NCI-H2196 (cell line): ENCODE measurements around the gene MGAT3.

Experiments used
- DNase-seq: peaks from one replicate; lab custom pipeline; 2025; ENCODE audit not compliant: unreplicated experiment; lab: John Stamatoyannopoulos, UW

The MGAT3 gene

GRCh38 chr22:39448205-39449054 is 8.4 kb upstream of the MGAT3 start:
- no peak for DNase-seq

GRCh38 chr22:39449708-39450107 is 7.1 kb upstream of the MGAT3 start:
- DNase-seq: no peak

GRCh38 chr22:39450258-39450955 is 6.4 kb upstream of the MGAT3 start:
- DNase-seq: no peak

- no peak for DNase-seq
Observed at GRCh38 chr22:39452740-39453040, 4.1 kb upstream of the MGAT3 start.

GRCh38 chr22:39453765-39454378 is 2.9 kb upstream of the MGAT3 start:
- DNase-seq: no peak

- DNase-seq: no peak
Observed at GRCh38 chr22:39454385-39454871, 2.4 kb upstream of the MGAT3 start.

GRCh38 chr22:39457198-39457555 is 365 bp downstream of the MGAT3 start:
- no peak for DNase-seq

GRCh38 chr22:39457556-39458443 is 988 bp downstream of the MGAT3 start:
- DNase-seq: no peak

- DNase-seq: no peak
Observed at GRCh38 chr22:39458444-39459083, 1.8 kb downstream of the MGAT3 start.

- no peak for DNase-seq
Observed at GRCh38 chr22:39459681-39460080, 2.9 kb downstream of the MGAT3 start.

- no peak for DNase-seq
Observed at GRCh38 chr22:39462443-39463221, 5.8 kb downstream of the MGAT3 start.

GRCh38 chr22:39463277-39463676 is 6.5 kb downstream of the MGAT3 start:
- DNase-seq: no peak

- peak; percentile 22 for DNase-seq
Observed at GRCh38 chr22:39463931-39464390, 7.1 kb downstream of the MGAT3 start.

- no peak for DNase-seq
Observed at GRCh38 chr22:39466228-39467006, 9.6 kb downstream of the MGAT3 start.

GRCh38 chr22:39467390-39467895 is 10.6 kb downstream of the MGAT3 start:
- DNase-seq: no peak

- no peak for DNase-seq
Observed at GRCh38 chr22:39468487-39469325, 11.9 kb downstream of the MGAT3 start.

GRCh38 chr22:39469326-39469680 is 12.5 kb downstream of the MGAT3 start:
- DNase-seq: no peak
